Mammary epithelial cell (primary cell): ENCODE data around the gene TFB2M.

ENCODE experiments used
- EZH2 ChIP-seq: IDR thresholded peaks from 2 replicates; pipeline ENCODE4 v1.6.1; 2012; ENCODE audit warnings: low read length, inconsistent platforms, borderline replicate concordance
- TF ChIP-seq, protein P1 (sequence below), 2 donors: IDR thresholded peaks in 1 of 2; conservative IDR thresholded peaks in 1 of 2; 2 replicates each; pipeline ENCODE4 v1.5.1; 2011 to 2012; ENCODE audit warnings: inconsistent platforms in 2 of 2, low read length in 2 of 2, mild to moderate bottlenecking in 2 of 2, control low read depth in 1 of 2, low read depth in 1 of 2; ENCODE audit not compliant: insufficient read depth in 1 of 2; ENCODE audit errors: extremely low read depth in 1 of 2

DNA sequence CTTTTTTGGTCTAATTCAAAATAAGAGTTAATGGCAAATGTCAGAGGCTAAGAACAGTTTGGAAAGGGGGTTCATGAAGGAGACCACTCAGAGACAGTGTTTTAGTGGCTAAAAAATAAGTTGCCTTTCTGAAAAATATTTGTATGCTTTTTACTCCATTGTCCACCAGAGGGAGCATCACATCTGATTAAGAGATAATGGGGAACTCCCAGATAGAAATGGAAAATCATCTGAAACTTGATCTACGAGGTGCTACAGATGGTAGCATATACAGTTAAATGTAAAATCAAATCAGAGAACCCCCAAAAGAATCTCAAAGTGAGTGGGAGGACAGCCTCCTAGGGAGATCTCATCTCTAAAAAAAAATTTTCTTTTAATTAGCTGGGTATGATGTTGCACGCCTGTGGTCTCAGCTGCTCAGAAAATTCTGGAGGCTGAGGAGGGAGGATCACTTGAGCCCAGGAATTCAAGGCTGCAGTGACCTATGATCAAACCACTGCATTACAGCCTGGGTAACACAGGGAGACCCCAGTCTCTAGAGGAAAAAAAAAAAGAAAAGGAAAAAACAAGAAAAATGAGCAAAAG, 68.6 kb downstream of the TFB2M start:
- TF ChIP-seq, protein P1, sequence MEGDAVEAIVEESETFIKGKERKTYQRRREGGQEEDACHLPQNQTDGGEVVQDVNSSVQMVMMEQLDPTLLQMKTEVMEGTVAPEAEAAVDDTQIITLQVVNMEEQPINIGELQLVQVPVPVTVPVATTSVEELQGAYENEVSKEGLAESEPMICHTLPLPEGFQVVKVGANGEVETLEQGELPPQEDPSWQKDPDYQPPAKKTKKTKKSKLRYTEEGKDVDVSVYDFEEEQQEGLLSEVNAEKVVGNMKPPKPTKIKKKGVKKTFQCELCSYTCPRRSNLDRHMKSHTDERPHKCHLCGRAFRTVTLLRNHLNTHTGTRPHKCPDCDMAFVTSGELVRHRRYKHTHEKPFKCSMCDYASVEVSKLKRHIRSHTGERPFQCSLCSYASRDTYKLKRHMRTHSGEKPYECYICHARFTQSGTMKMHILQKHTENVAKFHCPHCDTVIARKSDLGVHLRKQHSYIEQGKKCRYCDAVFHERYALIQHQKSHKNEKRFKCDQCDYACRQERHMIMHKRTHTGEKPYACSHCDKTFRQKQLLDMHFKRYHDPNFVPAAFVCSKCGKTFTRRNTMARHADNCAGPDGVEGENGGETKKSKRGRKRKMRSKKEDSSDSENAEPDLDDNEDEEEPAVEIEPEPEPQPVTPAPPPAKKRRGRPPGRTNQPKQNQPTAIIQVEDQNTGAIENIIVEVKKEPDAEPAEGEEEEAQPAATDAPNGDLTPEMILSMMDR (conservative IDR thresholded peaks at IDR 0.05 in 1 of 2, IDR thresholded peaks at IDR 0.05 in 1 of 2; ENCODE audit: extremely low read depth in 1 of 2, insufficient read depth in 1 of 2, low read depth in 1 of 2, low read length in 2 of 2) = peak; percentile 66 to 68
- no peak for TF ChIP-seq EZH2
